ENCODE results near the gene APOBEC3F.
"Not testable (repeated sequence)": the region's sequence is repeated elsewhere in the genome, so short reads cannot be mapped to it uniquely, and the experiment has no call there.

Gene APOBEC3F

DNA sequence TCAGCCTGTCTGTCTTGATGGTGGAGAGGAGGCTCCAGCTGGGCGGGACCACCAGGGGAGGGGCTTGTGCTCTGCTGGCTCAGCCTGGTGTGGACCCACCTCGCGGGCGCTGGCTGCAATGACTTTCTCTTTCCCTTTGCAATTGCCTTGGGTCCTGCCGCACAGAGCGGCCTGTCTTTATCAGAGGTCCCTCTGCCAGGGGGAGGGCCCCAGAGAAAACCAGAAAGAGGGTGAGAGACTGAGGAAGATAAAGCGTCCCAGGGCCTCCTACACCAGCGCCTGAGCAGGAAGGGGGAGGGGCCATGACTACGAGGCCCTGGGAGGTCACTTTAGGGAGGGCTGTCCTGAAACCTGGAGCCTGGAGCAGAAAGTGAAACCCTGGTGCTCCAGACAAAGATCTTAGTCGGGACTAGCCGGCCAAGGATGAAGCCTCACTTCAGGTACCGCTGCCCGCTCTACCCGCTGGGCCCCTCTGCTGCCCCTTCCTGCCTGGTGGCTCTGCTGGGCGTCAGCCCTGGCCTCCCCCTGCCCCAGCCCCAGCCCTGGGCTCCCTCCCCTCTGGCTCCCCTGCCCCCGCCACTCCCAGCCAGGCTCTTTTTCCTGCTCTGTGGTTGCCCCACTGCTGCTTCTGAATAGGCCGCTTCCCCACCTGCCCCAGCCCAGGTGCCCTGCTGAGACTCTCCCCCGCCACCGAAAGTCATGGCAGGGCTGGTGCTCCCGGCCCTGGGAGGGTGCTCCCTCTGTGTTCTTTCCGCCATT is at the start of gene APOBEC3F:
Gene APOBEC3F (plus strand): TSS at position 327 of the 759 bp plus-strand sequence. CDS start 97 bp downstream, at position 424.
- Histone ChIP-seq H3K27ac (ENCODE audit: low read length) (peak within 1 kb of the TSS; percentile 55), H3K9ac (ENCODE audit: low read length in 2 of 2) (peak within 1 kb of the TSS; percentile 66 to 73), H3K4me3 (ENCODE audit: low read length in 2 of 2) (peak within 1 kb of the TSS; percentile 75 to 77)
- H3K9me3 ChIP-seq (ENCODE audit: control insufficient read depth in 2 of 2, low read length in 2 of 2); H3K4me1 ChIP-seq (ENCODE audit: control insufficient read depth, insufficient read depth, low read length); H3K36me3 ChIP-seq (ENCODE audit: control insufficient read depth in 2 of 2, insufficient read depth in 2 of 2, low read length in 2 of 2); H3K27me3 ChIP-seq (ENCODE audit: control insufficient read depth in 1 of 2, insufficient read depth in 2 of 2, low read length in 2 of 2): not testable (repeated sequence)

DNA sequence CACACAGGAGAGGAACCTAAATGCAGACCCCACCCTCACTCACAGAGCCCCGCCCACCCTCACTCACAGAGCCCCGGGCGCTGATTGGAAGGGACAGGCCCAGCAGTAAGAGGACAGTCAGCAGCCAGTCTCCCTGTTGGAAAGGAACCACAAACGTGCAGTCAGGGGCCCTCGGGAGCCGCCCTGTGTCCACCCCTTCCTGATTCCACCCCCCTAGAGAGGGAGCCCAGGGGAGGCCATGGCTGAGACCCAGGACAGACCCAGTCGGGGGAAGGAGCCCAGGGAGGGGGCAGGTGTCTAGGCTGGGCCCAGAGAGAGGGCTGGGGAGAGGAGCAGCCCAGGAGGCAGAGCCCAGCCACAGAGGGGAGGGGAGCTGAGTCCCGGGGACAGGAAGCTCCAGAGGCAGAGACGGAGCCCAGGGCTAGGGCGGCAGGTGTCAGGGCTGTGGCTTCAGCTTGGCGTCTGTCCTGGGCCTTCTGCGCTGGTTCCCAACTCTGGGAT is 47.7 kb upstream of the APOBEC3F start:
- H3K4me1 ChIP-seq (ENCODE audit: control insufficient read depth, insufficient read depth, low read length); H3K36me3 ChIP-seq (ENCODE audit: control insufficient read depth in 2 of 2, insufficient read depth in 2 of 2, low read length in 2 of 2); H3K4me3 ChIP-seq (ENCODE audit: low read length in 2 of 2); H3K27ac ChIP-seq (ENCODE audit: low read length); H3K9me3 ChIP-seq (ENCODE audit: control insufficient read depth in 2 of 2, low read length in 2 of 2); H3K27me3 ChIP-seq (ENCODE audit: control insufficient read depth in 1 of 2, insufficient read depth in 2 of 2, low read length in 2 of 2); H3K9ac ChIP-seq (ENCODE audit: low read length in 2 of 2): not testable (repeated sequence)

DNA sequence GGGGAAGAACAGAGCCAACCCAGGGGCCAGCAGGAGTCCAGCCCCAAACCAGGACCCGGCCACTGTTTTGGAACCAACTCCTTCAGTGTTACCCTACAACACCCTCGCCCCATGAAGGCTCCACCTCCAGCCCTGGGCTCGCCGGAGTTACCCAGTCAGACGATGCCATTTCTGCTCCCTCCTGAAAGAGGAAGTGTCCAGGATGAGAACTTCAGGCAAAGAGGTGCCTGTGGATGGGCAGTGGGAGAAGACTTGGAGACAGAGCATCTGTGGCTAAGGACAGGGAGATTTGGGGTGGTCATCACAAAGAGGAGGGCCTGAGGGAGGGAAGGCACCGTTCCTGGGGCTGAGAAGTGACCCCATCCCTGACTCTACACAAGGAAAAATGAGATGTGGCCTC is 44.6 kb upstream of the APOBEC3F start:
- Histone ChIP-seq H3K27me3 (ENCODE audit: control insufficient read depth in 1 of 2, insufficient read depth in 2 of 2, low read length in 2 of 2) (peaks cover 0 to 2% of the 10 kb centered on the region in 2 donors), H3K4me3 (ENCODE audit: low read length in 2 of 2) (no peak overlapping the region), H3K4me1 (ENCODE audit: control insufficient read depth, insufficient read depth, low read length) (no peaks in the 10 kb centered on the region), H3K27ac (ENCODE audit: low read length) (no peak overlapping the region), H3K9me3 (ENCODE audit: control insufficient read depth in 2 of 2, low read length in 2 of 2) (no peaks in the 10 kb centered on the region), H3K9ac (ENCODE audit: low read length in 2 of 2) (no peak overlapping the region), H3K36me3 (ENCODE audit: control insufficient read depth in 2 of 2, insufficient read depth in 2 of 2, low read length in 2 of 2) (no peaks in the 10 kb centered on the region)

DNA sequence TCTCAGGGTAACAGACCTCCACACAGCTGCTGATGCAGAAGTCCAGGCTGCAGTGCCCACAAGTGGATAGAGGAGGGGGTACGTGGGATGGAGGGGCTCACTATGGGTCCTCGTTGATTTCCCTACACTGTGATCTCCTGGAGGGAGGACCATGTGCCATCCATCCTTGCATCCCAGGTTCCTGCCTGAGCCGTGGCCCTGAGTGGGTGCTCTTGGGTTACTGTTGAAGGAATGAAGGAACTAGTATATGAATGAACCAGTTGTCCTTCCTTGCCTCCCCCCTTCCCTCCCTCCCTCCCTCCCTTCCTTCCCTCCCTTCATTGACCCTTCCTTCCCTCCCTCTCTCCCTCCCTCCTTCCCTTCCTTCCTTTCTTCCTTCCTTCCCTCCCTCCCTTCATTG is 43.1 kb upstream of the APOBEC3F start:
- no peak overlapping the region for H3K27ac ChIP-seq (ENCODE audit: low read length)
- H3K27me3 ChIP-seq (ENCODE audit: control insufficient read depth in 1 of 2, insufficient read depth in 2 of 2, low read length in 2 of 2) = peaks cover 0 to 2% of the 10 kb centered on the region in 2 donors
- H3K9me3 ChIP-seq (ENCODE audit: control insufficient read depth in 2 of 2, low read length in 2 of 2) = no peaks in the 10 kb centered on the region
- H3K9ac ChIP-seq (ENCODE audit: low read length in 2 of 2) = no peak overlapping the region
- H3K36me3 ChIP-seq (ENCODE audit: control insufficient read depth in 2 of 2, insufficient read depth in 2 of 2, low read length in 2 of 2) = no peaks in the 10 kb centered on the region
- H3K4me3 ChIP-seq (ENCODE audit: low read length in 2 of 2) = no peak overlapping the region
- H3K4me1 ChIP-seq (ENCODE audit: control insufficient read depth, insufficient read depth, low read length) = no peaks in the 10 kb centered on the region

DNA sequence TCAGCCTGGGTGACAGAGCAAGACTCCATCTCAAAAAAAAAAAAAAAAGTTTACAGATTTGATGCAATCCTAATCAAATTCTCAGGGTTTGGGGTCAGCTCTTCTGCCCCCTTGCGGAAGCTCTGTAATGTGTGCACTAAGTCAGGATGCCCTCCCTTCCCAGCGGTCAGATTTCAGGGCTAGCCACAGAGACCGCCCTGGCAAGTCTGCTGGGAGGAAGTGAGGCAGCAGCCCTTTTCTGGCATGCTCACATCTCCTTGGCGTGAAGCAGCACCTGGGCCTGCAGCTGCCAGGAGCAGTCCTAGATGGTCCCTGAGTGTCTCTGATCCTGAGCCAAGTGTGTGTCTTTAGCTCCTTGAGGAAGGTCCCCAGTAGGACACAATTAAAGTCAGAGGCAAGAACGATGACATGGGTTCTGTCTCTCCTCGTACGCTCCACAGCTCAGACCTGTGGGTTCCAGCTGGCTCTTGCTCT is 37.5 kb upstream of the APOBEC3F start:
- peak overlapping the region in 1 of 2 donors; percentile 21 for H3K9ac ChIP-seq (ENCODE audit: low read length in 2 of 2)
- no peaks in the 10 kb centered on the region for H3K9me3 ChIP-seq (ENCODE audit: control insufficient read depth in 2 of 2, low read length in 2 of 2)
- no peak overlapping the region for H3K27ac ChIP-seq (ENCODE audit: low read length)
- H3K36me3 ChIP-seq (ENCODE audit: control insufficient read depth in 2 of 2, insufficient read depth in 2 of 2, low read length in 2 of 2) = no peaks in the 10 kb centered on the region
- H3K4me3 ChIP-seq (ENCODE audit: low read length in 2 of 2) = peak overlapping the region in 1 of 2 donors; percentile 8
- no peaks in the 10 kb centered on the region for H3K27me3 ChIP-seq (ENCODE audit: control insufficient read depth in 1 of 2, insufficient read depth in 2 of 2, low read length in 2 of 2)
- H3K4me1 ChIP-seq (ENCODE audit: control insufficient read depth, insufficient read depth, low read length) = peaks cover 5% of the 10 kb centered on the region

DNA sequence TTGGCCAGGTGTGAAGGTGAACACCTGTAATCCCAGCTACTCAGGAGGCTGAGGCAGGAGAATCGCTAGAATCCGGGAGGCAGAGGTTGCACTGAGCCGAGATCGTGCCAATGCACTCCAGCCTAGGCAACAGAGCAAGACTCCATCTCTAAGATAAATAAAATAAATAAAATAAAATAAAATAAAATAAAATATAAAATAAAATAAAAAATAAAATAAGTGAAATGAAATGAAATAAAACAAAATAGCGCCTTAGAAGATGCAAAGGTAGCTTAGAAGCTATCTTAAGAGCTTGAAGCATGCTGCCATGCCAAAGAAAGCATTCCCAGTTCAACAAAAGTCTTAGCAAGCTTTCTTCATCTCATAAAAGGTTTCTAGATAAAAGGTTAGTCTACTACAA is 33.5 kb upstream of the APOBEC3F start:
- no peak overlapping the region for H3K9ac ChIP-seq (ENCODE audit: low read length in 2 of 2)
- no peak overlapping the region for H3K4me3 ChIP-seq (ENCODE audit: low read length in 2 of 2)
- H3K36me3 ChIP-seq (ENCODE audit: control insufficient read depth in 2 of 2, insufficient read depth in 2 of 2, low read length in 2 of 2) = no peaks in the 10 kb centered on the region
- no peak overlapping the region for H3K27ac ChIP-seq (ENCODE audit: low read length)
- H3K9me3 ChIP-seq (ENCODE audit: control insufficient read depth in 2 of 2, low read length in 2 of 2) = no peaks in the 10 kb centered on the region
- H3K4me1 ChIP-seq (ENCODE audit: control insufficient read depth, insufficient read depth, low read length) = peaks cover 5% of the 10 kb centered on the region
- no peaks in the 10 kb centered on the region for H3K27me3 ChIP-seq (ENCODE audit: control insufficient read depth in 1 of 2, insufficient read depth in 2 of 2, low read length in 2 of 2)

DNA sequence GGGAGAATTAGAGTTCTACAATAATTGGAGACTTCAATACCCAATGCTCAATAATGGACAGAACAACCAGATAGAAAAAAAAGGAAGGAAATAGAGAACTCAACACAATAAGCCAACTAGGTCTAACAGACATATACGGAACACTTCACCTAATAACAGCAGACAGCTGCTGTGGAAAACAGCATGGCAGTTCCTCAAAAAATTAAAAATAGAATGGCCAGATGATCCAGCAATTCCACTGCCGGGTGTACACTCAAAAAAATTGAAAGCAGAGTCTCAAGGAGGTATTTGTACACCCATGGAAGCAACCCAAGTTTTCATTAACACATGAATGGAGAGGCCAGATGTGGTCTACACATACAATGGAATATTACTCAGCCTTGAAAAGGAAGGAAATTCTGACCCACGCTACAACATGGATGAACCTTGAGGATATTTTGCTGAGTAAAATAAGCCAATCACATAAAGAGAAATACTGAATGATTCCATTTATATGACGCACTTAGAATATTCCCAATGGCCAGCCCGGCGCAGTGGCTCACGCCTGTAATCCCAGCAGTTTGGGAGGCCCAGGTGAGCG is 32.3 kb upstream of the APOBEC3F start:
- H3K9me3 ChIP-seq (ENCODE audit: control insufficient read depth in 2 of 2, low read length in 2 of 2); H3K27ac ChIP-seq (ENCODE audit: low read length); H3K36me3 ChIP-seq (ENCODE audit: control insufficient read depth in 2 of 2, insufficient read depth in 2 of 2, low read length in 2 of 2); H3K4me3 ChIP-seq (ENCODE audit: low read length in 2 of 2); H3K4me1 ChIP-seq (ENCODE audit: control insufficient read depth, insufficient read depth, low read length); H3K9ac ChIP-seq (ENCODE audit: low read length in 2 of 2); H3K27me3 ChIP-seq (ENCODE audit: control insufficient read depth in 1 of 2, insufficient read depth in 2 of 2, low read length in 2 of 2): not testable (repeated sequence)

DNA sequence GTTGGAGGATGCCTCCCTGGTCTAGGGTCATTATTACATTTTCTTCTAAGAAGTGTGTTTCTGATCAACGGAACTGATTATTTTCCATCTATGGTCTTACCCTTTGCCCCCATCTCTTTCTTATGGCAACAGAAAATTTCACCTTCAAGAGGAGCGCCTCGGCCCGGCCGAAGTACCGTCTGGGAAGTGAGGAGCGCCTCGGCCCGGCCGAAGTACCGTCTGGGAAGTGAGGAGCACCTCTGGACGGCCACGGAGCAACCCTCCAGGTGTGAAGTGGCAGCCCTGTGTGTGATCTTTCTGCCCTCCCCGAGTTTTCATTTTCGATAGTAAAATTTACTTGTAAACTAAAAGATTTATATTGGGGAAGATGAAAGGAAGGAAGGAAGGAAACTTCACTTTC is 29.7 kb upstream of the APOBEC3F start:
- H3K9ac ChIP-seq (ENCODE audit: low read length in 2 of 2) = no peak overlapping the region
- no peak overlapping the region for H3K27ac ChIP-seq (ENCODE audit: low read length)
- no peak overlapping the region for H3K4me3 ChIP-seq (ENCODE audit: low read length in 2 of 2)
- no peaks in the 10 kb centered on the region for H3K36me3 ChIP-seq (ENCODE audit: control insufficient read depth in 2 of 2, insufficient read depth in 2 of 2, low read length in 2 of 2)
- H3K27me3 ChIP-seq (ENCODE audit: control insufficient read depth in 1 of 2, insufficient read depth in 2 of 2, low read length in 2 of 2) = no peaks in the 10 kb centered on the region
- no peaks in the 10 kb centered on the region for H3K9me3 ChIP-seq (ENCODE audit: control insufficient read depth in 2 of 2, low read length in 2 of 2)
- H3K4me1 ChIP-seq (ENCODE audit: control insufficient read depth, insufficient read depth, low read length) = peaks cover 8% of the 10 kb centered on the region

DNA sequence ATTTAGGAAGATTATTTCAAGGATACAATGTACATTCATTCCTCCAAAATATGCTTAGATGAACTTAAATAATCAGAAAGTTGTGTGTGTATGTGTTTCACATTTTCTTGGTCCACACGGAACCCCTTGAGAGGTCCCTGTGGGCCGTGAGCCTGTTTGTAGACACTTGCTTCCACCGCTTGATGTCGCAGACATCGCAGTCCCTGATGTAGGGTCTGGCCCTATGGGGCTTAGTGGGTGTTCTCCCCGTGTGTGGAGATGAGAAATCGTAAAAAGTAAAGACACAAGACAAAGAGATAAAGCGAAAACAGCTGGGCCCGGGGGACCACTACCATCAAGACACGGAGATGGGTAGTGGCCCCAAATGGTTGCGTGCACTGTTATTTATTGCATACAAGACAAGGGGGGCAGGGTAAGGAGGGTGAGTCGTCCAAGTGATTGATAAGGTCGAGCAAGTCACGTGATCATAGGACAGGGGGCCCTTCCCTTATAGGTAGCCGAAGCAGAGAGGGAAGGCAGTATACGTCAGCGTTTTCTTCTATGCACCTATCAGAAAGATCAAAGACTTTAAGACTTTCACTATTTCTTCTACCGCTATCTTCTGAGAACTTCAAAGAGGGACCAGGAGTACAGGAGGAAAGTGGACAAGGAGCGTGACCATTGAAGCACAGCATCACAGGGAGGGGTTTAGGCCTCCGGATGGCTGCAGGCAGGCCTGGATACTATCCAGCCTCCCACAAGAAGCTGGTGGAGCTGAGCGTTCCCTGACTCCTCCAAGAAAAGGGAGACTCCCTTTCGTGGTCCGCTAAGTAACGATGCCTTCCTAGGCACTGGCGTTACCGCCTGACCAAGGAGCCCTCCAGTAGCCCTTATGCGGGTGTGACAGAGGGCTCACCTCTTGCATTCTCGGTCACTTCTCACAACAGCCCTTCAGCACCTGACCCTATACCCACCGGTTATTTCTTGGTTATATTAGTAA is 27.8 kb upstream of the APOBEC3F start:
- Histone ChIP-seq H3K27me3 (ENCODE audit: control insufficient read depth in 1 of 2, insufficient read depth in 2 of 2, low read length in 2 of 2) (no peaks in the 10 kb centered on the region), H3K4me1 (ENCODE audit: control insufficient read depth, insufficient read depth, low read length) (peaks cover 8% of the 10 kb centered on the region), H3K9ac (ENCODE audit: low read length in 2 of 2) (no peak overlapping the region), H3K36me3 (ENCODE audit: control insufficient read depth in 2 of 2, insufficient read depth in 2 of 2, low read length in 2 of 2) (no peaks in the 10 kb centered on the region), H3K27ac (ENCODE audit: low read length) (no peak overlapping the region), H3K9me3 (ENCODE audit: control insufficient read depth in 2 of 2, low read length in 2 of 2) (no peaks in the 10 kb centered on the region), H3K4me3 (ENCODE audit: low read length in 2 of 2) (no peak overlapping the region)

DNA sequence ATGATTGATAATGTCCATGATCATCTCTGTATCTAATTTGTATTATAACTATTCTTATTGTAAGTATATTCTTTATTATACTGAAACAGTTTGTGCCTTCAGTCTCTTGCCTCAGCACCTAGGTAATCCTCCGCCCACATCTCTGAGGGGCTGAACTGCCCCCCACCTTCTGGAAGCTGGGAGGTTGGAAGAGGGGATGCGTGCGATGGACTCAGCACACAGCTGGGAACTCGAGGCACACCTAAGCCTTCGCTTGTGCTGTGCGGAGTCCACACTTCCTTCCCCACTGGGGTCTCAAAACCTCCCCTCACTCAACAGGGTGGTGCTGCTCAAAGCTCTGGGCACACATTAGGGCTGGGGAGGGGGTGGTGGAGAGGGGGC is 27.1 kb upstream of the APOBEC3F start:
- peak overlapping the region; percentile 46 for H3K27ac ChIP-seq (ENCODE audit: low read length)

More for the DNA sequence above, 27.1 kb upstream of the APOBEC3F start:
- not testable (repeated sequence) for H3K27me3 ChIP-seq (ENCODE audit: control insufficient read depth in 1 of 2, insufficient read depth in 2 of 2, low read length in 2 of 2); H3K9me3 ChIP-seq (ENCODE audit: control insufficient read depth in 2 of 2, low read length in 2 of 2); H3K36me3 ChIP-seq (ENCODE audit: control insufficient read depth in 2 of 2, insufficient read depth in 2 of 2, low read length in 2 of 2); H3K4me1 ChIP-seq (ENCODE audit: control insufficient read depth, insufficient read depth, low read length)
- peak overlapping the region; percentile 77 to 84 for H3K4me3 ChIP-seq (ENCODE audit: low read length in 2 of 2)
- peak overlapping the region; percentile 53 to 69 for H3K9ac ChIP-seq (ENCODE audit: low read length in 2 of 2)

Data from stomach smooth muscle (tissue), 2 donors.